ENCODE data around the gene TSC2. TPM values are rescaled to one million over a fixed set of nuclear protein-coding genes. Genes with fewer than 3 reads are reported as not detected.

TSC2 gene
- total and polyA plus RNA-seq, 2 donors (not counting 1 experiment from before 2014, with no cell fraction given) = 24.5 to 46.6 TPM

DNA sequence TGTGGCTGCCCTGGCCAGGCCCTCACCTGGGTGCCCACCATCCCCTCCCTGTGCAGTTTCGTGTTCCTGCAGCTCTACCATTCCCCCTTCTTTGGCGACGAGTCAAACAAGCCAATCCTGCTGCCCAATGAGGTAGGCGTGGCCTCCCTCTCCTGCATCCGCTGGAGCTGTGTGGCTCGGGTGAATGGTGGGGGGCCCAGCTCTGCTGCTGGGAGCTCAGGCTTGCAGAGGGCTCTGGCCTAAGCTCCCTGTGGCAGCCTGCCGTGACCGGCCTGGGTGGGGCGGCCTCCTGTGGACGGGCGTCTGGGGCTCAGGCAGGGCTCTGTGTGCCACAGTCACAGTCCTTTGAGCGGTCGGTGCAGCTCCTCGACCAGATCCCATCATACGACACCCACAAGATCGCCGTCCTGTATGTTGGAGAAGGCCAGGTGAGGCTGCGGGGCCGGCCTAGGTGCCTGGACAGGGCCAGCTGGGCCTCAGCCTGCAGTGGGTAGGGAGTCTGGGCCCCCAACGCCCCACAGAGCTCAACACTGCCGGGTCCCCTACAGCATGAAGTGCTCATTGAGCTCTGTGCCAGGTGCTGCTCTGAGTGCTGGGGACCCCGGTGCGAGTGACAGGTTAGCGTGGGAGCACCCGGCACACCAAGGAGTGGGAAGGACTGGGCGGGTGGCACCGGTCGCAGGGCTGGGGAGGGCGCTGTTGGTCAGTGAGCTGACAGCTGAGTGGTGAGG, 37.3 kb downstream of the TSC2 start:
- Histone ChIP-seq H4K20me1 (ENCODE audit: control insufficient read depth, extremely low read depth, insufficient read depth, low read length) (no peaks in the 10 kb centered on the region), H3K4me3 (replicated peaks in 1 of 4; ENCODE audit: control extremely low read depth in 1 of 4, insufficient read depth in 1 of 4, low read depth in 3 of 4, low read length in 4 of 4) (no peak overlapping the region), H3K36me3 (ENCODE audit: control insufficient read depth, insufficient read depth, low read length) (peaks cover 76% of the 10 kb centered on the region), H3K4me1 (ENCODE audit: control insufficient read depth, extremely low read depth, insufficient read depth, low read length) (peaks cover 6% of the 10 kb centered on the region), H3K9me3 (ENCODE audit: control insufficient read depth, insufficient read depth, low read depth, low read length) (no peaks in the 10 kb centered on the region), H3K27me3 (ENCODE audit: control insufficient read depth, insufficient read depth, low read length) (no peaks in the 10 kb centered on the region), H2AFZ (ENCODE audit: low read length) (no peak overlapping the region), H3K4me2 (ENCODE audit: extremely low read depth, insufficient read depth, low read length) (no peak overlapping the region), H3K27ac (ENCODE audit: insufficient read depth, low read length) (no peak overlapping the region), H3K79me2 (ENCODE audit: control insufficient read depth, insufficient read depth, low read length) (no peaks in the 10 kb centered on the region), H3K9ac (ENCODE audit: insufficient read depth, low read length) (no peak overlapping the region)
- DNase-seq (ENCODE audit: low read depth in 2 of 2) = no peak
- no peak for TF ChIP-seq EZH2 (IDR thresholded peaks at IDR 0.05; ENCODE audit: low read length, missing control alignments)
- TF ChIP-seq, protein P1, sequence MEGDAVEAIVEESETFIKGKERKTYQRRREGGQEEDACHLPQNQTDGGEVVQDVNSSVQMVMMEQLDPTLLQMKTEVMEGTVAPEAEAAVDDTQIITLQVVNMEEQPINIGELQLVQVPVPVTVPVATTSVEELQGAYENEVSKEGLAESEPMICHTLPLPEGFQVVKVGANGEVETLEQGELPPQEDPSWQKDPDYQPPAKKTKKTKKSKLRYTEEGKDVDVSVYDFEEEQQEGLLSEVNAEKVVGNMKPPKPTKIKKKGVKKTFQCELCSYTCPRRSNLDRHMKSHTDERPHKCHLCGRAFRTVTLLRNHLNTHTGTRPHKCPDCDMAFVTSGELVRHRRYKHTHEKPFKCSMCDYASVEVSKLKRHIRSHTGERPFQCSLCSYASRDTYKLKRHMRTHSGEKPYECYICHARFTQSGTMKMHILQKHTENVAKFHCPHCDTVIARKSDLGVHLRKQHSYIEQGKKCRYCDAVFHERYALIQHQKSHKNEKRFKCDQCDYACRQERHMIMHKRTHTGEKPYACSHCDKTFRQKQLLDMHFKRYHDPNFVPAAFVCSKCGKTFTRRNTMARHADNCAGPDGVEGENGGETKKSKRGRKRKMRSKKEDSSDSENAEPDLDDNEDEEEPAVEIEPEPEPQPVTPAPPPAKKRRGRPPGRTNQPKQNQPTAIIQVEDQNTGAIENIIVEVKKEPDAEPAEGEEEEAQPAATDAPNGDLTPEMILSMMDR (conservative IDR thresholded peaks at IDR 0.05 in 1 of 2, IDR thresholded peaks at IDR 0.05 in 1 of 2; ENCODE audit: low read depth in 1 of 2, low read length in 2 of 2) = no peak

DNA sequence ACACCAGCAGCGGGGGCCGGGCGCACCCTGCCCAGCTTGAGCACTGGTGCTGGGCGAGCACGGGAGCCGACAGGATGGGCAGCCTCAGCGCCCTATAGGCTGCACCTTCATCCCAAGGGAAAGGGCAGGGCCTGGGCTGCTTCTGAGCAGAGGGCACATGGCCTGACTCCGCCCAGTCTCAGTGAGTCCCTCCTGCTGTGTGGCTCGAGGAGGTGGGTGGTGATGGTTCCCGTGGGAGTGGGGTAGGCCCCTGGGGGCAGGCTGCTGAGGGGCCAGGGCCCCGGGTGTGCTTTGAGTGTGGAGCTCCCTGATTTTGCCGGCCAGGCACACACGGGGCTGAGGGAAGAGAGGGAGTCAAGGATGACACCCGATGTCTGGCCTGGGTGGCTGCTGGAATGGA, 37.9 kb downstream of the TSC2 start:
- Histone ChIP-seq H3K4me3 (replicated peaks in 1 of 4; ENCODE audit: control extremely low read depth in 1 of 4, insufficient read depth in 1 of 4, low read depth in 3 of 4, low read length in 4 of 4) (no peak overlapping the region), H3K4me1 (ENCODE audit: control insufficient read depth, extremely low read depth, insufficient read depth, low read length) (peaks cover 6% of the 10 kb centered on the region), H3K9ac (ENCODE audit: insufficient read depth, low read length) (no peak overlapping the region), H4K20me1 (ENCODE audit: control insufficient read depth, extremely low read depth, insufficient read depth, low read length) (no peaks in the 10 kb centered on the region), H3K27ac (ENCODE audit: insufficient read depth, low read length) (no peak overlapping the region), H3K79me2 (ENCODE audit: control insufficient read depth, insufficient read depth, low read length) (no peaks in the 10 kb centered on the region), H3K36me3 (ENCODE audit: control insufficient read depth, insufficient read depth, low read length) (peaks cover 78% of the 10 kb centered on the region), H3K9me3 (ENCODE audit: control insufficient read depth, insufficient read depth, low read depth, low read length) (no peaks in the 10 kb centered on the region), H3K27me3 (ENCODE audit: control insufficient read depth, insufficient read depth, low read length) (no peaks in the 10 kb centered on the region), H3K4me2 (ENCODE audit: extremely low read depth, insufficient read depth, low read length) (no peak overlapping the region), H2AFZ (ENCODE audit: low read length) (no peak overlapping the region)
- TF ChIP-seq, protein P1 (conservative IDR thresholded peaks at IDR 0.05 in 1 of 2, IDR thresholded peaks at IDR 0.05 in 1 of 2; ENCODE audit: low read depth in 1 of 2, low read length in 2 of 2) = no peak
- TF ChIP-seq EZH2 (IDR thresholded peaks at IDR 0.05; ENCODE audit: low read length, missing control alignments) = no peak
- no peak for DNase-seq (ENCODE audit: low read depth in 2 of 2)

DNA sequence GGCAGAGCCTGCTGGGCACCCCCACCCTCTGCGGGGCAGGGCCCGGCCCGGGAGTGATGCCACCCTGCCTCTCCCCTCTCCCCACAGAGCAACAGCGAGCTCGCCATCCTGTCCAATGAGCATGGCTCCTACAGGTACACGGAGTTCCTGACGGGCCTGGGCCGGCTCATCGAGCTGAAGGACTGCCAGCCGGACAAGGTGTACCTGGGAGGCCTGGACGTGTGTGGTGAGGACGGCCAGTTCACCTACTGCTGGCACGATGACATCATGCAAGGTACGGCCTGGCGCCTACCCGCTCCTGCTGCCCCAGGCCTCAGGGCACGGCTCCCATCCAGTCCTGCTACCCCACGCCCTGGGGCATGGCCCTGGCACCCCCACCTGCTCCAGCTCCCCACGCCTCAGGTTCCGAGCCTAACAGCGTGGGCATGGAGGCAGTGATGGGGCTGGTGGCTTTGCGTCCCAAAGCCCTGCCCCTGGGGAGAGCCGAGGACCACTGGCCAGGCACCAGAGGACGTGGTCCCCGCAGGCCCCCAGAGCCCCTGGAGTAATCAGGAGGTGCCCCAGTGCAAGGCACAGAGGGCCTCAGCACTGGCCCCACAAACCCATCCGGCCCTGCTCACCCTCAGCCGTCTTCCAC, 38.4 kb downstream of the TSC2 start:
- Histone ChIP-seq H2AFZ (ENCODE audit: low read length) (no peak overlapping the region), H3K27ac (ENCODE audit: insufficient read depth, low read length) (no peak overlapping the region), H3K4me3 (replicated peaks in 1 of 4; ENCODE audit: control extremely low read depth in 1 of 4, insufficient read depth in 1 of 4, low read depth in 3 of 4, low read length in 4 of 4) (no peak overlapping the region), H3K4me2 (ENCODE audit: extremely low read depth, insufficient read depth, low read length) (no peak overlapping the region), H3K9ac (ENCODE audit: insufficient read depth, low read length) (no peak overlapping the region), H3K27me3 (ENCODE audit: control insufficient read depth, insufficient read depth, low read length) (no peaks in the 10 kb centered on the region), H3K9me3 (ENCODE audit: control insufficient read depth, insufficient read depth, low read depth, low read length) (no peaks in the 10 kb centered on the region), H3K4me1 (ENCODE audit: control insufficient read depth, extremely low read depth, insufficient read depth, low read length) (peaks cover 6% of the 10 kb centered on the region), H3K36me3 (ENCODE audit: control insufficient read depth, insufficient read depth, low read length) (peaks cover 81% of the 10 kb centered on the region), H3K79me2 (ENCODE audit: control insufficient read depth, insufficient read depth, low read length) (no peaks in the 10 kb centered on the region), H4K20me1 (ENCODE audit: control insufficient read depth, extremely low read depth, insufficient read depth, low read length) (no peaks in the 10 kb centered on the region)
- DNase-seq (ENCODE audit: low read depth in 2 of 2) = no peak
- TF ChIP-seq EZH2 (IDR thresholded peaks at IDR 0.05; ENCODE audit: low read length, missing control alignments) = no peak
- TF ChIP-seq, protein P1 (conservative IDR thresholded peaks at IDR 0.05 in 1 of 2, IDR thresholded peaks at IDR 0.05 in 1 of 2; ENCODE audit: low read depth in 1 of 2, low read length in 2 of 2) = no peak
